ENCODE data around the gene FASN.

- TF ChIP-seq SP1 (IDR thresholded peaks at IDR 0.05) (no peak), FOXK2 (IDR thresholded peaks at IDR 0.05) (no peak), ELF4 (IDR thresholded peaks at IDR 0.05) (no peak), SUZ12 (IDR thresholded peaks at IDR 0.05) (no peak)
Measured at GRCh38 chr17:82116246-82116645, 18.2 kb upstream of the FASN start.

Data from HEK293T (cell line).